Activated B cell treated with CpG ODN at 0.5 μM for 24 hours (primary cell): ENCODE measurements around the gene PYGB. TPM values are rescaled to one million over a fixed set of nuclear protein-coding genes. Genes with fewer than 3 reads are reported as not detected.

ENCODE experiments used
- ATAC-seq: fragments of 200-7000 bp; cut with Tn5 transposase; one replicate; pipeline ENCODE4 v1.10.0; 2021; ENCODE audit warnings: low read depth, mild to moderate bottlenecking, moderate library complexity
- CTCF ChIA-PET: fragments of 350-600 bp; sonication (Branson Sonifier 250); formaldehyde crosslinking; loops from one replicate; lab custom pipeline; 2021; ENCODE audit warnings: antibody characterized with exemption; lab: Charles Lee
- POLR2A ChIA-PET: fragments of 350-600 bp; sonication (Branson Sonifier 250); formaldehyde crosslinking; loops from one replicate; lab custom pipeline; 2021; ENCODE audit warnings: antibody characterized with exemption; lab: Charles Lee
- DNase-seq: peaks from one replicate; pipeline ENCODE4 v3.0.0; 2022
- H3K27ac Mint-ChIP-seq: one replicate; pipeline ENCODE4 v1.8.0; 2020; ENCODE audit warnings: mixed read lengths
- H3K27me3 Mint-ChIP-seq: one replicate; pipeline ENCODE4 v1.8.0; 2021; ENCODE audit warnings: mixed read lengths
- H3K36me3 Mint-ChIP-seq: one replicate; pipeline ENCODE4 v1.8.0; 2021; ENCODE audit warnings: low read depth, mixed read lengths
- H3K4me1 Mint-ChIP-seq: one replicate; pipeline ENCODE4 v1.8.0; 2021; ENCODE audit warnings: mixed read lengths
- H3K4me3 Mint-ChIP-seq: one replicate; pipeline ENCODE4 v1.8.0; 2020; ENCODE audit warnings: mild to moderate bottlenecking, mixed read lengths
- H3K9me3 Mint-ChIP-seq: one replicate; pipeline ENCODE4 v1.8.0; 2020; ENCODE audit warnings: mixed read lengths
- intact Hi-C: fragments of 100-400 bp; cut with micrococcal nuclease; formaldehyde crosslinking; loops from one replicate; pipeline ENCODE4 v1.15.1; 2024
- total RNA-seq: library from RNA; stranded (reverse); gene quantifications from 2 replicates; pipeline ENCODE4 v1.2.3, GENCODE V29; 2022
- TF ChIP-seq, protein P1 (sequence below): fragments of 200-600 bp; IDR thresholded peaks from one replicate; pipeline ENCODE4 v1.8.0; 2022; ENCODE audit warnings: antibody characterized with exemption, mild to moderate bottlenecking

The PYGB gene
- total RNA-seq, 1 donor from 2014 or later: 23.5 TPM

DNA sequence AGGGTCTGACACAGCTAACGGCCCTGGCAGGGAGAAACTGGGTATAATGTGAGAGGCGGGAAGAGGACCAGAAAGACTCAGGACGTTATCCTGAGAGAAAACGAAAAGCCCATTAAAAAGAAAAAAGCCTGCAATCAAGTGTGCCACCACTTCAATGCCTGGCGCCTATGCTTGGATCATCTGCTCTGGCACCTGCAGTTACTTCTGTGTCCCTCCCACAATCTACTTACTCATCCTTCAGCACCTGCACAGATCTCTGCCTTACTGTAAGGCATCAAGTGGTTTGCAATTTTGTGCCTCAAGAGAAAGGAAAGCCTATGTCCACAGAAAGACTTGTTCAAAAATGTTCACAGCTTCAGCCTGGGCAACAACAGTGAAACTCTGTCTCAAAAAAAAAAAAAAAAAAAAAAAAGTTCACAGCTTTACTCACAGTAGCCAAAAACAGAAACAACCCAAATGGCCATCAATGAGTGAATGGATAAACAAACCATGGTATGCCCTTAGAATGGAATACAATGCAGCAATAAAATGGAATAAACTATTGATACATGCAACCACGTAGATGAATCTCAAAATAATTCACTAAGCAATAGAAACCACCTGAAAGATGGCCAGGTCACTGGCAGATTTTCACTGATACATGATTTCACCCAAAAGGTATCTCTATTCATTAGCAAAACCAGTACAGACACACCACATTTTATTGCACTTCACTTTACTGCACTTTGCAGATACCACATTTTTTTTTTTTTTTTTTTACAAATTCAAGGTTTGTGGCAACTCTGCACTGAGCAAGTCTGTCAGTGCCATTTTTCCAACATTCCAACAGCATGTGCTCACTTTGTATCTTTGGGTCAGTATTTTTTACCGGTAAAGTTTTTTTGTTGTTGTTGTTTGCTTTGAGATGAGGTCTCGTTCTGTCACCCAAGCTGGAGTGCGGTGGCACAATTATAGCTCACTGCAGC, 94.1 kb downstream of the PYGB start:
- Mint-ChIP-seq H3K4me3 (no peak overlapping the region), H3K27ac (no peak overlapping the region), H3K36me3 (peaks cover 12% of the 10 kb centered on the region), H3K9me3 (no peaks in the 10 kb centered on the region), H3K27me3 (no peaks in the 10 kb centered on the region), H3K4me1 (peaks cover 13% of the 10 kb centered on the region)
- ChIA-PET CTCF (no interaction called here), POLR2A (no interaction called here)
- intact Hi-C loops: no loop called here
- DNase-seq (no peak), ATAC-seq (no peak)
- TF ChIP-seq, protein P1, sequence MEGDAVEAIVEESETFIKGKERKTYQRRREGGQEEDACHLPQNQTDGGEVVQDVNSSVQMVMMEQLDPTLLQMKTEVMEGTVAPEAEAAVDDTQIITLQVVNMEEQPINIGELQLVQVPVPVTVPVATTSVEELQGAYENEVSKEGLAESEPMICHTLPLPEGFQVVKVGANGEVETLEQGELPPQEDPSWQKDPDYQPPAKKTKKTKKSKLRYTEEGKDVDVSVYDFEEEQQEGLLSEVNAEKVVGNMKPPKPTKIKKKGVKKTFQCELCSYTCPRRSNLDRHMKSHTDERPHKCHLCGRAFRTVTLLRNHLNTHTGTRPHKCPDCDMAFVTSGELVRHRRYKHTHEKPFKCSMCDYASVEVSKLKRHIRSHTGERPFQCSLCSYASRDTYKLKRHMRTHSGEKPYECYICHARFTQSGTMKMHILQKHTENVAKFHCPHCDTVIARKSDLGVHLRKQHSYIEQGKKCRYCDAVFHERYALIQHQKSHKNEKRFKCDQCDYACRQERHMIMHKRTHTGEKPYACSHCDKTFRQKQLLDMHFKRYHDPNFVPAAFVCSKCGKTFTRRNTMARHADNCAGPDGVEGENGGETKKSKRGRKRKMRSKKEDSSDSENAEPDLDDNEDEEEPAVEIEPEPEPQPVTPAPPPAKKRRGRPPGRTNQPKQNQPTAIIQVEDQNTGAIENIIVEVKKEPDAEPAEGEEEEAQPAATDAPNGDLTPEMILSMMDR: no peak

DNA sequence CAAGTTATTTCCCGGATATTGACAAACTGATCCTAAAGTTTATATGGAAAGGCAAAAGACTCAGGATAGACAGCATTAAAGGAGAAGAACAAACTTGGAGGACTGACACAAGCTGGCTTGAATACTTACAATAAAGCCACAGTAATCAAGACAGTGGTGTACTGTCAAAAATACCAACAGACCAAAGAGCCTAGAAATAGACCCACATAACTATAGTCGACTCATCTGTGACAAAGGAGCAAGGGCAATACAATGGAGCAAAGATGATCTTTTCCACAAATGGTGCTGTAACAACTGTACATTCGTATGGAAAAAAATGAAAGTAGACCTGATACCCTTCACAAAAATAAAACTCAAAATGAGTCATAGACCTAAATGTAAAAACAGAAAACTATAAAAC, 96.7 kb downstream of the PYGB start:
- Mint-ChIP-seq H3K27me3 (no peaks in the 10 kb centered on the region), H3K36me3 (no peaks in the 10 kb centered on the region), H3K27ac (no peak overlapping the region), H3K4me1 (peaks cover 13% of the 10 kb centered on the region), H3K4me3 (no peak overlapping the region), H3K9me3 (no peaks in the 10 kb centered on the region)
- intact Hi-C loops: no loop called here
- POLR2A ChIA-PET: no interaction called here
- DNase-seq: no peak
- ATAC-seq: no peak
- TF ChIP-seq, protein P1: no peak
- CTCF ChIA-PET: no interaction called here

DNA sequence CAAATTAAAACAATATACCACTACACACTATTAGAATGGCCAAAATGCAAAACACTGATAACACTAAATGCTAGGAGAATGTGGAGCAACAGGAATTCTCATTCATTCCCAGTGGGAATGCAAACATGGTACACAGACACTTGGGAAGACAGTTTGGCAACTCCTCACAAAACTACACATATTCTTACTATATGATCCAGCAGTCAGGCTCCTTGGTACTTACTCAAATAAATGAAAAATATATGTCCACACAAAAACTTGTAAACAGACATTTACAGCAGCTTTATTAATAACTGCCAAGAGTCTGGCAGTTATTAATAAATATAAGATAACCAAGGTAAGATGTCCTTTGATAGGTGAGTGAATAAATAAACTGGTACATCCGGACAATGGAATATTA, 97.8 kb downstream of the PYGB start:
- no peak overlapping the region for H3K27ac Mint-ChIP-seq
- TF ChIP-seq, protein P1: no peak
- ChIA-PET CTCF (no interaction called here), POLR2A (no interaction called here)
- no peaks in the 10 kb centered on the region for H3K9me3 Mint-ChIP-seq
- H3K4me3 Mint-ChIP-seq: no peak overlapping the region
- intact Hi-C loops: no loop called here
- no peak for ATAC-seq
- peaks cover 13% of the 10 kb centered on the region for H3K4me1 Mint-ChIP-seq
- H3K27me3 Mint-ChIP-seq: no peaks in the 10 kb centered on the region
- no peak for DNase-seq
- no peaks in the 10 kb centered on the region for H3K36me3 Mint-ChIP-seq

DNA sequence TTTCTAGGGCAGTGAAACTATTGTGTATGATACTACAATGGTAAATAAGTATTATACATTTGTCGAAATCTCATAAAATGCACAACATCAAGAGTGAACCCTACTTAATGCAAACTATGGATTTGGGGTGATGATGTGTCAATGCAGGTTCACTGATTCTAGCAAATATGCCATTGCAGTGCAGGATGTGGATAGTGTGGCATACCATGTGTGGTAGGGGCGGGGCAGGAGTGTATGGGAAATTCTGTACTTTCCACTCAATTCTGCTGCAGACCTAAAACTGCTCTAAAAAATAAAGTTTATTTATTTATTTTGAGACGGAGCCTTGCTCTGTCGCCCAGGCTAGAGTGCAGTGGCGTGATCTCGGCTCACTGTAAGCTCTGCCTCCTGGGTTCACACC, 98.5 kb downstream of the PYGB start:
- no peaks in the 10 kb centered on the region for H3K36me3 Mint-ChIP-seq
- TF ChIP-seq, protein P1: no peak
- no peak for DNase-seq
- peaks cover 13% of the 10 kb centered on the region for H3K4me1 Mint-ChIP-seq
- ChIA-PET POLR2A (no interaction called here), CTCF (no interaction called here)
- no peaks in the 10 kb centered on the region for H3K27me3 Mint-ChIP-seq
- no peak overlapping the region for H3K4me3 Mint-ChIP-seq
- intact Hi-C loops: no loop called here
- H3K27ac Mint-ChIP-seq: no peak overlapping the region
- H3K9me3 Mint-ChIP-seq: no peaks in the 10 kb centered on the region
- ATAC-seq: no peak

Other genes starting within 250 kb of the PYGB start
- 30.5 and 34.4 TPM in 2 replicates for gene ACSS1, start 189.9 kb upstream of the PYGB start, total RNA-seq
- gene VSX1, start 165.9 kb upstream of the PYGB start, total RNA-seq: not detected in 2 replicates
- 37.2 and 44.4 TPM in 2 replicates for gene ENTPD6, start 52.4 kb upstream of the PYGB start, total RNA-seq
- gene ABHD12, start 142.8 kb downstream of the PYGB start, total RNA-seq: 16.1 and 16.3 TPM in 2 replicates
- 2.9 and 5.4 TPM in 2 replicates for gene GINS1, start 159.6 kb downstream of the PYGB start, total RNA-seq